HG02884 (cell line): ENCODE measurements around the gene PRAMEF18.
"Not testable (repeated sequence)": the region's sequence is repeated elsewhere in the genome, so short reads cannot be mapped to it uniquely, and the experiment has no call there.

Source experiments
- ATAC-seq: cut with Tn5 transposase; IDR thresholded peaks from one replicate; pipeline ENCODE4 v1.9.1; 2021; ENCODE audit warnings: mild to moderate bottlenecking, moderate library complexity; ENCODE audit not compliant: unreplicated experiment

Gene PRAMEF18

GRCh38 chr1:13216619-13217018 is 9.3 kb downstream of the PRAMEF18 start:
- ATAC-seq = not testable (repeated sequence)

- ATAC-seq = not testable (repeated sequence)
Observed at GRCh38 chr1:13208712-13209111, 17.2 kb downstream of the PRAMEF18 start.

- not testable (repeated sequence) for ATAC-seq
Observed at GRCh38 chr1:13201309-13201708, 24.6 kb downstream of the PRAMEF18 start, which contains the start of gene PRAMEF13. Gene PRAMEF13, minus strand, starts transcription at chr1:13201409. Its CDS starts 1,820 bp downstream, at chr1:13199589.
